Measurements from ENCODE around the gene NOTCH2.

DNA sequence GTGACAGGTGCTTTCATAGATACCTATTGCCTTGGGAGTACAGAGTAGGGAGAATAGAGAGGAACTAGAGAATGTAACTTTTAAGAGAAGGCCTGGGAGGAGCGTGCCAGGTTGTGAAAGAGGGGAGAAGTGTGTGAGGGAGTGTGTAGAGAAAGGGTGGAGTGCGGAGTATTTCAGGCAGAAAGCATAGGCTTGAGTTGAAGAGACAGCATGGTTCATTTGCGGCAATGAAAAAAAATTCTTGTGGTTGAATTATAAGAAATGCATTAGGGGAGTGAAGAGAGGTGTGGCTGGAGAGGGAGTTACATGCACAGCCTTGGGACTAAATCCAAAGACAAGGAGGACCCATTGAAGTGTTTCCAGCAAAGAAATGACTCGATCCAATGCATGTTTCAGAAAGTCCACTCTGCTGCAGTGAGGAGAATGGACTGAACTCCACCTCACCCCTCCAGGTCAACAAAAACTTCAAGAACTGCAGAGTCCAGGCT, 91.4 kb downstream of the NOTCH2 start:
- TF ChIP-seq POLR2A (IDR thresholded peaks at IDR 0.05) (no peak), POLR2AphosphoS5 (IDR thresholded peaks at IDR 0.05; ENCODE audit: insufficient read depth in 1 of 2, low read depth in 1 of 2) (no peak)
- TF ChIP-seq, protein P1, sequence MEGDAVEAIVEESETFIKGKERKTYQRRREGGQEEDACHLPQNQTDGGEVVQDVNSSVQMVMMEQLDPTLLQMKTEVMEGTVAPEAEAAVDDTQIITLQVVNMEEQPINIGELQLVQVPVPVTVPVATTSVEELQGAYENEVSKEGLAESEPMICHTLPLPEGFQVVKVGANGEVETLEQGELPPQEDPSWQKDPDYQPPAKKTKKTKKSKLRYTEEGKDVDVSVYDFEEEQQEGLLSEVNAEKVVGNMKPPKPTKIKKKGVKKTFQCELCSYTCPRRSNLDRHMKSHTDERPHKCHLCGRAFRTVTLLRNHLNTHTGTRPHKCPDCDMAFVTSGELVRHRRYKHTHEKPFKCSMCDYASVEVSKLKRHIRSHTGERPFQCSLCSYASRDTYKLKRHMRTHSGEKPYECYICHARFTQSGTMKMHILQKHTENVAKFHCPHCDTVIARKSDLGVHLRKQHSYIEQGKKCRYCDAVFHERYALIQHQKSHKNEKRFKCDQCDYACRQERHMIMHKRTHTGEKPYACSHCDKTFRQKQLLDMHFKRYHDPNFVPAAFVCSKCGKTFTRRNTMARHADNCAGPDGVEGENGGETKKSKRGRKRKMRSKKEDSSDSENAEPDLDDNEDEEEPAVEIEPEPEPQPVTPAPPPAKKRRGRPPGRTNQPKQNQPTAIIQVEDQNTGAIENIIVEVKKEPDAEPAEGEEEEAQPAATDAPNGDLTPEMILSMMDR (IDR thresholded peaks at IDR 0.05) = no peak

Data from vagina (tissue), 2 donors.